ENCODE data around the gene MFAP2.
"Not testable (repeated sequence)": the region's sequence is repeated elsewhere in the genome, so short reads cannot be mapped to it uniquely, and the experiment has no call there.

DNA sequence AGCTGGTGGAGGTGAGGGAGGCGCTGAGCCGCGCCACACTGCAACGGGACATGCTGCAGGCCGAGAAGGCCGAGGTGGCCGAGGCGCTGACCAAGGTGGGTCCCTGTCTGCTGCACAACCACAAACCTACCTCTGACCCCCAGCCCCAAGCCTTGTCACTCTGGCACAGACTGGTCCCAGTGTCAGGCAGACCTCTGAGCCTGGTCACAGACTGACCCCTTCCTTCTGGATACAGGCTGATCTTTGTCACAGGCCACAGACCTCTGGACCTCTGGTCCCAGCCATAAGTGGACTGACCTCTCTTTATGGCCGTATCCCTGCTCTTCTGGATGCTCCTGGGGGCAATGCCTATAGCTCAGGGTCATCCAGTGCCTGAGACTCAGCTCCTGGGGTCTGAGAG, 34.9 kb downstream of the MFAP2 start:
- TF ChIP-seq, protein P1, sequence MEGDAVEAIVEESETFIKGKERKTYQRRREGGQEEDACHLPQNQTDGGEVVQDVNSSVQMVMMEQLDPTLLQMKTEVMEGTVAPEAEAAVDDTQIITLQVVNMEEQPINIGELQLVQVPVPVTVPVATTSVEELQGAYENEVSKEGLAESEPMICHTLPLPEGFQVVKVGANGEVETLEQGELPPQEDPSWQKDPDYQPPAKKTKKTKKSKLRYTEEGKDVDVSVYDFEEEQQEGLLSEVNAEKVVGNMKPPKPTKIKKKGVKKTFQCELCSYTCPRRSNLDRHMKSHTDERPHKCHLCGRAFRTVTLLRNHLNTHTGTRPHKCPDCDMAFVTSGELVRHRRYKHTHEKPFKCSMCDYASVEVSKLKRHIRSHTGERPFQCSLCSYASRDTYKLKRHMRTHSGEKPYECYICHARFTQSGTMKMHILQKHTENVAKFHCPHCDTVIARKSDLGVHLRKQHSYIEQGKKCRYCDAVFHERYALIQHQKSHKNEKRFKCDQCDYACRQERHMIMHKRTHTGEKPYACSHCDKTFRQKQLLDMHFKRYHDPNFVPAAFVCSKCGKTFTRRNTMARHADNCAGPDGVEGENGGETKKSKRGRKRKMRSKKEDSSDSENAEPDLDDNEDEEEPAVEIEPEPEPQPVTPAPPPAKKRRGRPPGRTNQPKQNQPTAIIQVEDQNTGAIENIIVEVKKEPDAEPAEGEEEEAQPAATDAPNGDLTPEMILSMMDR (IDR thresholded peaks at IDR 0.05): not testable (repeated sequence)
- not testable (repeated sequence) for TF ChIP-seq POLR2A (IDR thresholded peaks at IDR 0.05)

Data from heart left ventricle (tissue), 13 donors.